Smooth muscle cell (in vitro differentiated cells): ENCODE measurements around the gene DDX3X. TPM values are rescaled to one million over a fixed set of nuclear protein-coding genes. Genes with fewer than 3 reads are reported as not detected.

Source experiments
- DNase-seq: peaks from one replicate; lab custom pipeline; 2025; ENCODE audit not compliant: unreplicated experiment; lab: John Stamatoyannopoulos, UW
- H2AFZ ChIP-seq: fragments of 200-600 bp; sonication (generic); 2 replicates; pipeline ENCODE4 v1.6.0; 2016; ENCODE audit warnings: antibody characterized with exemption, low read depth, mild to moderate bottlenecking
- H3F3A ChIP-seq: fragments of 200-600 bp; sonication (generic); 2 replicates; pipeline ENCODE4 v1.6.0; 2017; ENCODE audit warnings: antibody characterized with exemption, low read depth
- H3K27ac ChIP-seq: fragments of 200-600 bp; sonication (generic); 2 replicates; pipeline ENCODE4 v1.5.1; 2016; ENCODE audit warnings: low read depth, mild to moderate bottlenecking
- H3K27me3 ChIP-seq: fragments of 200-600 bp; sonication (generic); 2 replicates; pipeline ENCODE4 v1.6.1; 2016; ENCODE audit warnings: low read depth, mild to moderate bottlenecking
- H3K36me3 ChIP-seq: fragments of 200-600 bp; sonication (generic); 2 replicates; pipeline ENCODE4 v1.5.1; 2016; ENCODE audit warnings: low read depth
- H3K4me1 ChIP-seq: fragments of 200-600 bp; sonication (generic); 2 replicates; pipeline ENCODE4 v1.5.1; 2016; ENCODE audit warnings: low read depth
- H3K4me2 ChIP-seq: fragments of 200-600 bp; sonication (generic); 2 replicates; pipeline ENCODE4 v1.6.0; 2016; ENCODE audit warnings: mild to moderate bottlenecking
- H3K4me3 ChIP-seq: fragments of 200-600 bp; sonication (generic); 2 replicates; pipeline ENCODE4 v1.5.1; 2016; ENCODE audit warnings: mild to moderate bottlenecking
- H3K79me2 ChIP-seq: fragments of 200-600 bp; sonication (generic); 2 replicates; pipeline ENCODE4 v1.6.0; 2016; ENCODE audit warnings: low read depth, mild to moderate bottlenecking
- H3K9ac ChIP-seq: fragments of 200-600 bp; sonication (generic); 2 replicates; pipeline ENCODE4 v1.6.0; 2016; ENCODE audit warnings: low read depth
- H3K9me3 ChIP-seq: fragments of 200-600 bp; sonication (generic); replicated peaks from 2 replicates; pipeline ENCODE4 v1.5.1; 2016; ENCODE audit warnings: low read depth
- H4K20me1 ChIP-seq: fragments of 200-600 bp; sonication (generic); 2 replicates; pipeline ENCODE4 v1.6.0; 2016; ENCODE audit warnings: low read depth
- CTCF ChIP-seq: fragments of 200-600 bp; sonication (generic); IDR thresholded peaks from 2 replicates; pipeline ENCODE4 v1.5.1; 2017; ENCODE audit warnings: borderline replicate concordance, mild to moderate bottlenecking, antibody characterized with exemption; ENCODE audit not compliant: insufficient read depth, poor library complexity, severe bottlenecking
- WGBS: methylation state at CpG from one replicate; pipeline ENCODE4 v1.1.7; 2016; ENCODE audit warnings: low lambda C conversion rate; 5-methylcytosine and 5-hydroxymethylcytosine counted together
- polyA plus RNA-seq: library from polyadenylated mRNA; unstranded; fragments of >200 nt; fragmentation: Nextera tagmentation; extraction: Ambion mirVana; gene quantifications from 2 replicates; pipeline ENCODE4 v1.2.1, GENCODE V29; 2016
- total RNA-seq: library from RNA; depleted of rRNA; stranded (reverse); fragments of >200 nt; gene quantifications from 2 replicates; pipeline ENCODE4 v1.2.3, GENCODE V29; 2014

Gene DDX3X
- total and polyA plus RNA-seq, 2 experiments from 2014 or later, result 104 to 241 TPM

GRCh38 chrX:41405551-41405950 lies 71.6 kb downstream of the DDX3X start:
- no peaks in the 10 kb centered on the region for H4K20me1 ChIP-seq
- no peak overlapping the region for H3K9ac ChIP-seq
- no peak overlapping the region for H3K4me2 ChIP-seq
- H3K4me3 ChIP-seq, result no peak overlapping the region
- no peaks in the 10 kb centered on the region for H3K4me1 ChIP-seq
- no peaks in the 10 kb centered on the region for H3F3A ChIP-seq
- H3K27ac ChIP-seq, result no peak overlapping the region
- H3K79me2 ChIP-seq, result no peaks in the 10 kb centered on the region
- WGBS, result 88% methylated on average over 6 of the region's 6 CpGs
- H3K27me3 ChIP-seq, result no peaks in the 10 kb centered on the region
- no peak for DNase-seq
- no peak for TF ChIP-seq CTCF
- no peaks in the 10 kb centered on the region for H3K9me3 ChIP-seq
- H2AFZ ChIP-seq, result no peak overlapping the region
- no peaks in the 10 kb centered on the region for H3K36me3 ChIP-seq

GRCh38 chrX:41406201-41406600 lies 72.2 kb downstream of the DDX3X start:
- no peak for TF ChIP-seq CTCF
- WGBS, result 50% methylated on average over 1 of the region's 1 CpG
- H3K27ac ChIP-seq, result no peak overlapping the region
- no peaks in the 10 kb centered on the region for H3K36me3 ChIP-seq
- H3K4me1 ChIP-seq, result no peaks in the 10 kb centered on the region
- no peak overlapping the region for H3K9ac ChIP-seq
- H3K79me2 ChIP-seq, result no peaks in the 10 kb centered on the region
- H3K4me3 ChIP-seq, result no peak overlapping the region
- no peak for DNase-seq
- no peak overlapping the region for H3K4me2 ChIP-seq
- no peak overlapping the region for H2AFZ ChIP-seq
- H3F3A ChIP-seq, result no peaks in the 10 kb centered on the region
- H3K9me3 ChIP-seq, result no peaks in the 10 kb centered on the region
- no peaks in the 10 kb centered on the region for H3K27me3 ChIP-seq
- H4K20me1 ChIP-seq, result no peaks in the 10 kb centered on the region

- H3K36me3 ChIP-seq, result no peaks in the 10 kb centered on the region
- no peak overlapping the region for H3K4me2 ChIP-seq
- no peak for DNase-seq
- no peaks in the 10 kb centered on the region for H3K4me1 ChIP-seq
- H3K4me3 ChIP-seq, result no peak overlapping the region
- no peaks in the 10 kb centered on the region for H3F3A ChIP-seq
- H2AFZ ChIP-seq, result no peak overlapping the region
- TF ChIP-seq CTCF, result no peak
- H3K79me2 ChIP-seq, result no peaks in the 10 kb centered on the region
- H3K27ac ChIP-seq, result no peak overlapping the region
- no peaks in the 10 kb centered on the region for H4K20me1 ChIP-seq
- no peaks in the 10 kb centered on the region for H3K9me3 ChIP-seq
- WGBS, result 68% methylated on average over 4 of the region's 4 CpGs
- no peak overlapping the region for H3K9ac ChIP-seq
- H3K27me3 ChIP-seq, result no peaks in the 10 kb centered on the region
Observed at GRCh38 chrX:41407816-41408215, 73.9 kb downstream of the DDX3X start.

GRCh38 chrX:41408576-41408975 lies 74.6 kb downstream of the DDX3X start:
- H3K27ac ChIP-seq, result no peak overlapping the region
- no peak overlapping the region for H3K4me3 ChIP-seq
- H3K36me3 ChIP-seq, result no peaks in the 10 kb centered on the region
- H4K20me1 ChIP-seq, result no peaks in the 10 kb centered on the region
- H3K9me3 ChIP-seq, result no peaks in the 10 kb centered on the region
- TF ChIP-seq CTCF, result no peak
- H2AFZ ChIP-seq, result no peak overlapping the region
- H3F3A ChIP-seq, result no peaks in the 10 kb centered on the region
- H3K9ac ChIP-seq, result no peak overlapping the region
- no peak overlapping the region for H3K4me2 ChIP-seq
- H3K27me3 ChIP-seq, result no peaks in the 10 kb centered on the region
- no peaks in the 10 kb centered on the region for H3K4me1 ChIP-seq
- no peak for DNase-seq
- H3K79me2 ChIP-seq, result no peaks in the 10 kb centered on the region
- WGBS, result 86% methylated on average over 9 of the region's 9 CpGs
